Neuronal stem cell (in vitro differentiated cells): Measurements from ENCODE around the gene SLC8B1.

ENCODE experiments used
- DNase-seq: peaks from one replicate; pipeline ENCODE4 v3.0.0-alpha.2; 2013; ENCODE audit warnings: low spot score
- H2AFZ ChIP-seq: one replicate; pipeline ENCODE4 v1.6.1; 2013; ENCODE audit warnings: mild to moderate bottlenecking, low read length, inconsistent platforms
- H2AK5ac ChIP-seq: 2 replicates; pipeline ENCODE4 v1.6.1; 2013; ENCODE audit warnings: low read depth, mild to moderate bottlenecking, inconsistent platforms, low read length, moderate library complexity, mixed read lengths
- H2BK120ac ChIP-seq: 2 replicates; pipeline ENCODE4 v1.6.1; 2013; ENCODE audit warnings: low read depth, mild to moderate bottlenecking, inconsistent platforms, low read length, moderate library complexity, mixed read lengths
- H2BK12ac ChIP-seq: one replicate; pipeline ENCODE4 v1.6.1; 2013; ENCODE audit warnings: low read length, inconsistent platforms
- H2BK15ac ChIP-seq: 2 replicates; pipeline ENCODE4 v1.6.1; 2013; ENCODE audit warnings: mild to moderate bottlenecking, low read length, inconsistent platforms, mixed read lengths
- H2BK5ac ChIP-seq: one replicate; pipeline ENCODE4 v1.6.1; 2013; ENCODE audit warnings: inconsistent platforms, mild to moderate bottlenecking, low read length, moderate library complexity
- H3K14ac ChIP-seq: one replicate; pipeline ENCODE4 v1.6.1; 2013; ENCODE audit warnings: low read length, inconsistent platforms
- H3K18ac ChIP-seq: 2 replicates; pipeline ENCODE4 v1.6.1; 2013; ENCODE audit warnings: low read length, inconsistent platforms
- H3K23ac ChIP-seq: 2 replicates; pipeline ENCODE4 v1.6.1; 2013; ENCODE audit warnings: low read depth, mild to moderate bottlenecking, mixed read lengths, low read length, inconsistent platforms; ENCODE audit not compliant: poor library complexity
- H3K27ac ChIP-seq: replicated peaks from 3 replicates; pipeline ENCODE4 v1.5.1; 2013; ENCODE audit warnings: low read length, inconsistent platforms
- H3K27me3 ChIP-seq, 3 experiments: 2 replicates each; pipeline ENCODE4 v1.6.1; 2013; ENCODE audit warnings: low read length in 3 of 3, mild to moderate bottlenecking in 2 of 3, inconsistent platforms in 1 of 3, low read depth in 1 of 3, mixed read lengths in 1 of 3, moderate library complexity in 1 of 3; ENCODE audit not compliant: control insufficient read depth in 3 of 3, insufficient read depth in 3 of 3
- H3K36me3 ChIP-seq, 2 donors: replicated peaks in 1 of 2; 2 replicates each; pipeline ENCODE4 v1.6.1; 2013; ENCODE audit warnings: low read length in 2 of 2; ENCODE audit not compliant: control insufficient read depth in 2 of 2, insufficient read depth in 2 of 2
- H3K4ac ChIP-seq: 2 replicates; pipeline ENCODE4 v1.6.1; 2013; ENCODE audit warnings: inconsistent platforms, mild to moderate bottlenecking, low read length, moderate library complexity
- H3K4me1 ChIP-seq, 2 donors: 1 replicate in 1 of 2; 2 replicates in 1 of 2; pipeline ENCODE4 v1.6.1; 2013; ENCODE audit warnings: low read length in 2 of 2, low read depth in 1 of 2; ENCODE audit not compliant: control insufficient read depth in 2 of 2, insufficient read depth in 1 of 2
- H3K4me2 ChIP-seq: one replicate; pipeline ENCODE4 v1.6.1; 2013; ENCODE audit warnings: mild to moderate bottlenecking, low read length, inconsistent platforms; ENCODE audit not compliant: insufficient read depth, poor library complexity, severe bottlenecking
- H3K4me3 ChIP-seq, 2 donors: 2 replicates each; pipeline ENCODE4 v1.5.1; 2013; ENCODE audit warnings: low read length in 2 of 2, mild to moderate bottlenecking in 2 of 2, inconsistent platforms in 1 of 2, moderate library complexity in 1 of 2
- H3K79me1 ChIP-seq: one replicate; pipeline ENCODE4 v1.6.1; 2013; ENCODE audit warnings: low read depth, mild to moderate bottlenecking, inconsistent platforms, low read length, moderate library complexity
- H3K9ac ChIP-seq: one replicate; pipeline ENCODE4 v1.6.1; 2013; ENCODE audit warnings: mild to moderate bottlenecking, low read depth, low read length, inconsistent platforms; ENCODE audit not compliant: poor library complexity
- H3K9me3 ChIP-seq, 2 donors: replicated peaks in 1 of 2; 2 replicates each; pipeline versions ENCODE3 to v1.6.1; 2013; ENCODE audit warnings: low read length in 2 of 2, mild to moderate bottlenecking in 2 of 2, inconsistent platforms in 1 of 2, low read depth in 1 of 2, mixed read lengths in 1 of 2, moderate library complexity in 1 of 2; ENCODE audit not compliant: control insufficient read depth in 2 of 2, insufficient read depth in 1 of 2
- H4K8ac ChIP-seq: one replicate; pipeline ENCODE4 v1.6.1; 2013; ENCODE audit warnings: low read depth, mild to moderate bottlenecking, inconsistent platforms, low read length, moderate library complexity
- H4K91ac ChIP-seq: one replicate; pipeline ENCODE4 v1.6.1; 2013; ENCODE audit warnings: low read length, low read depth, mild to moderate bottlenecking, inconsistent platforms; ENCODE audit not compliant: poor library complexity
- whole genome bisulfite sequencing, 2 donors: extraction: QIAGEN DNeasy Blood & Tissue Kit; methylation state at CpG; one replicate each; pipeline ENCODE4 v1.1.7; 2013; ENCODE audit warnings: missing lambda C conversion rate in 2 of 2, mixed read lengths in 1 of 2; ENCODE audit not compliant: insufficient read length in 2 of 2, insufficient replicate concordance in 1 of 2; ENCODE audit errors: extremely low coverage in 2 of 2; 5-methylcytosine and 5-hydroxymethylcytosine counted together

SLC8B1 gene

DNA sequence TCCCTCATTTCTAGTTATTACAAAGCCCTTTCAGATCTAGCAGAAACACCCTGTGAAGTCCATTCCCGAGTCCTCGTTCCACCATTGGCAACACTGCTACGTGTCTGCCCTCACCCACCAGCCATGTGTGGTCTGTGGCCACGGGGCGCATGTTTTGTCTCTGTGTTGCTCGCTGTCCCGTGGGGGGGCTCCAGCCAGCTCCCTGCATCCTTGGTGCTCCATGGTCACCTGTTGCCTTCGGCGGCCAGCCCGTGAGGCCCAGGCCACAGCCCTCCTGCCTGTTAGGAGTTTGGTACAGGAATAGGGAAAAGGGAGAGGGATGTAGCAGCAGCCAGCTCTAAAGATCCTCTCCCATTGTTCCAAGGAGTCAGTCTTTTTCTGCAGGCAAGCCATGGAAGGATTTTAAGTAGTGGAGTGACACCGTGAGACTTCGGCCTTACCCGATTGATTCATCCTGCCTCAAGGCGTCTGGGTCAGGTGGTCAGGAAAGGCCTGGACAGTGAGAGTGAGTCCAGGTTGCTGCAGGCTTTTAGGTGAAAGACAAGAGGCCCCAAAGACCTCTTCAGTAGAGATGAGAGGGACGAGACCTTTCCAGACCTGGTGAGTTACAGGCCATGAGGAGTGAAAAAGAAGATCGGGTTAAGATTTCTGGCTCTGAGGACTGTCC, 83.4 kb downstream of the SLC8B1 start:
- H2BK12ac ChIP-seq = no peak overlapping the region
- H2AK5ac ChIP-seq = no peak overlapping the region
- no peak overlapping the region for H2BK120ac ChIP-seq
- peaks cover 5 to 6% of the 10 kb centered on the region in 2 donors for H3K4me1 ChIP-seq
- H3K23ac ChIP-seq = no peak overlapping the region
- H3K14ac ChIP-seq = peak overlapping the region; percentile 66
- H3K27me3 ChIP-seq = no peaks in the 10 kb centered on the region
- H4K91ac ChIP-seq = peak overlapping the region; percentile 85
- H3K4ac ChIP-seq = no peak overlapping the region
- DNase-seq = no peak
- H3K18ac ChIP-seq = no peak overlapping the region
- H2AFZ ChIP-seq = no peak overlapping the region
- no peak overlapping the region for H3K27ac ChIP-seq
- peak overlapping the region; percentile 14 for H3K9ac ChIP-seq
- H3K4me2 ChIP-seq = no peak overlapping the region
- H4K8ac ChIP-seq = no peak overlapping the region
- no peak overlapping the region for H2BK15ac ChIP-seq
- H3K4me3 ChIP-seq = no peak overlapping the region
- H3K36me3 ChIP-seq = no peaks in the 10 kb centered on the region
- H2BK5ac ChIP-seq = no peak overlapping the region
- no peaks in the 10 kb centered on the region for H3K79me1 ChIP-seq
- peaks cover 2 to 6% of the 10 kb centered on the region in 2 donors for H3K9me3 ChIP-seq
- WGBS, 2 donors = no CpG with 5 or more reads among the region's 16 CpGs

DNA sequence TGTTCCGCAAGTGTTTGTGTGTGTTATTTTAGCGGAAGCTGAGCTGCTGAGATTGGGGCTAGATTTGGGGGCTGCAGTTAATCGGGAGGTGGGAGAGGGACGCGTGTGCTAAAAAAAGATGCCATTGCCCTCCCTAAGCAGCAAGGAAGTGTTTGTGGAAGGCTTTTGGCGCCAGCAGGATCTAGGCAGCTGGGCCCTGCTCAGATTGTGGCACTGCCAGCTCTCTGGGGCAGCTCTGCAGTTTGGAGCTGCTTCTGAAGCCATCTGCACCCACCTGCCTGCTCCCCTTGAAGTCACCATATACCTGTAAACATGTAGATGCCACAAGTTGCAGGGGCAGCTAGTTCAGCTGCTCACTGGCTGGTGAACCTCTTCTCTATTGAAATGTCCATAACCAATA, 84.9 kb downstream of the SLC8B1 start:
- Histone ChIP-seq H3K27ac (no peak overlapping the region), H3K4ac (no peak overlapping the region), H2AFZ (no peak overlapping the region), H2BK12ac (no peak overlapping the region), H3K27me3 (no peaks in the 10 kb centered on the region), H3K4me1 (peaks cover 14 to 16% of the 10 kb centered on the region in 2 donors), H2AK5ac (no peak overlapping the region), H2BK15ac (no peak overlapping the region), H3K18ac (no peak overlapping the region), H3K14ac (no peak overlapping the region), H4K8ac (no peak overlapping the region), H3K36me3 (no peaks in the 10 kb centered on the region), H3K4me3 (no peak overlapping the region), H3K23ac (no peak overlapping the region), H3K4me2 (no peak overlapping the region), H3K9me3 (peaks cover 2 to 6% of the 10 kb centered on the region in 2 donors), H3K79me1 (no peaks in the 10 kb centered on the region), H3K9ac (no peak overlapping the region), H2BK120ac (no peak overlapping the region), H4K91ac (no peak overlapping the region), H2BK5ac (no peak overlapping the region)
- WGBS, 2 donors = no CpG with 5 or more reads among the region's 6 CpGs
- no peak for DNase-seq

DNA sequence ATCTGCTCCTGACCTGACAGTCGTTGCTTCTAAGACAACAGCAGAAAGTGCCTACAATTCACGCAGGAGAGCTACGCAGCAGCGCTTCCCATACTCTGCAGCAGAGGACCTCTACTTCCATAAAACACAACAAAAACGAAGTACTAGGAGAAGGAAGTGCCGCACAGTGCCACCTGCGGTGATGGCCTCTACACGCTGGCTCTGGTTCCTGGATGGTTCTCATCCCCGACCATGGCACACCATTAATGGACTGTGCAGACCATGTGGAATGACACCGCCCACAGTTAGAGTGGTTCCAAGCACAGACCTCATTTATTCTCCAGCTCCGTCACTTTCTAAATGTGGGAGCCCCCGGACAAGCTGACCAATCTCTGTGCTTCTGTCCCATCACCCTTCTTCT, 85.4 kb downstream of the SLC8B1 start:
- Histone ChIP-seq H3K4ac (no peak overlapping the region), H3K79me1 (no peaks in the 10 kb centered on the region), H4K8ac (no peak overlapping the region), H3K9ac (no peak overlapping the region), H3K14ac (no peak overlapping the region), H3K18ac (no peak overlapping the region), H3K27ac (no peak overlapping the region), H2BK12ac (no peak overlapping the region), H2BK15ac (no peak overlapping the region), H3K36me3 (no peaks in the 10 kb centered on the region), H2AK5ac (no peak overlapping the region), H3K4me1 (peaks cover 14 to 16% of the 10 kb centered on the region in 2 donors), H2AFZ (no peak overlapping the region), H3K9me3 (peaks cover 2 to 6% of the 10 kb centered on the region in 2 donors), H3K4me2 (no peak overlapping the region), H2BK5ac (no peak overlapping the region), H3K4me3 (no peak overlapping the region), H3K27me3 (no peaks in the 10 kb centered on the region), H2BK120ac (no peak overlapping the region), H4K91ac (no peak overlapping the region), H3K23ac (no peak overlapping the region)
- no peak for DNase-seq
- no CpG with 5 or more reads among the region's 12 CpGs for WGBS, 2 donors

DNA sequence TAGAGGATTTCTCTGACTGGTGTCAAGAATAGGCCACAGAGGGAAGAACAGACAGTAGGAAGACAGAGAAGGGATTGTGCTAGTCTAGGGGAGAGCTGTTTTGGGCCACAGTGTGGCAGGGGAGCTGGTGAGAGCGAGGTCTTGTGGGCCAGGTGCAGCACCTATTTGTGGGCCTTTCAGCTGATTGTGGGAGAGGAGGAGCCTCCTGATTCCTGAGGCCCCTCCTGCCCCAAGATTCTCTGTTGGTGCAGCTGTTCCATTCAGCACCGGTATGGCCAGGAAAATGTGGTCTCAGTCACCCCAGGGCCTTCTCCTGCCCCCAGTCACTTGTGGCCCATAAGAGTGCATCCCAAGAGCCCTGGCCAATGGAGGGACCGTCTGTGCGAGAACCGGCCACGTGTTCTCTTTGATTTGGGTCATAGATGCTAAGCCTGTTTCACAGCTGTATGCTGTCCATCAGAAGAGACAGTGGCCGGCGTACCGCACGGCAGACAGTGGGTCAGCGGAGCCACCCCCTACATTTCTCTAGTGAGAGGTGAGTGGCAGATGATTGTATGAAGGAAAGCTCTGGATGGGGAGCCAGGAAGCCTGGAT, 86.0 kb downstream of the SLC8B1 start:
- Histone ChIP-seq H4K8ac (no peak overlapping the region), H3K27ac (no peak overlapping the region), H2AK5ac (no peak overlapping the region), H2BK12ac (no peak overlapping the region), H3K27me3 (no peaks in the 10 kb centered on the region), H3K23ac (no peak overlapping the region), H3K18ac (no peak overlapping the region), H3K36me3 (no peaks in the 10 kb centered on the region), H3K14ac (no peak overlapping the region), H3K79me1 (no peaks in the 10 kb centered on the region), H2BK5ac (no peak overlapping the region), H2AFZ (no peak overlapping the region), H4K91ac (peak overlapping the region; percentile 6), H2BK15ac (no peak overlapping the region), H3K4me2 (no peak overlapping the region), H3K9me3 (peaks cover 2 to 6% of the 10 kb centered on the region in 2 donors), H3K9ac (no peak overlapping the region), H2BK120ac (no peak overlapping the region), H3K4me3 (no peak overlapping the region), H3K4me1 (peaks cover 14 to 16% of the 10 kb centered on the region in 2 donors), H3K4ac (no peak overlapping the region)
- no peak for DNase-seq
- no CpG with 5 or more reads among the region's 11 CpGs for WGBS, 2 donors
